ENCODE measurements around the gene ADAM19. TPM values are rescaled to one million over a fixed set of nuclear protein-coding genes. Genes with fewer than 3 reads are reported as not detected.

The ADAM19 gene
- total and polyA plus RNA-seq, 3 donors from 2014 or later: 3.1 to 4.9 (median 4.5) TPM

GRCh38 chr5:157603333-157604190 lies 28.0 kb upstream of the ADAM19 start:
- 81 to 91% methylated on average over 12 of the region's 12 CpGs for WGBS, 2 donors
- no peaks in the 10 kb centered on the region for H3K9me3 ChIP-seq
- H3K36me3 ChIP-seq (ENCODE audit: low read depth, missing control alignments): no peaks in the 10 kb centered on the region
- H3K4me3 ChIP-seq: no peak overlapping the region
- intact Hi-C loops (cut with DNase I; ENCODE audit: low total_unique reads): loop anchor here (5.0 kb wide), 1 partner anchor 136 kb away; no protein-coding TSS in a partner anchor
- no peak for DNase-seq
- no peak overlapping the region for H3K27ac ChIP-seq
- H3K4me1 ChIP-seq: no peaks in the 10 kb centered on the region
- no peaks in the 10 kb centered on the region for H3K27me3 ChIP-seq
- no peak for TF ChIP-seq POLR2A (IDR thresholded peaks at IDR 0.05)
- TF ChIP-seq CTCF (IDR thresholded peaks at IDR 0.05): no peak

- no peak for DNase-seq
- no peaks in the 10 kb centered on the region for H3K4me1 ChIP-seq
- no peak overlapping the region for H3K4me3 ChIP-seq
- TF ChIP-seq CTCF (IDR thresholded peaks at IDR 0.05) (no peak), POLR2A (IDR thresholded peaks at IDR 0.05) (no peak)
- no peaks in the 10 kb centered on the region for H3K9me3 ChIP-seq
- WGBS, 2 donors: 87 to 92% methylated on average over 4 of the region's 4 CpGs
- intact Hi-C loops (cut with DNase I; ENCODE audit: low total_unique reads): loop anchor here (5.0 kb wide), 1 partner anchor 135 kb away; no protein-coding TSS in a partner anchor
- H3K27ac ChIP-seq: no peak overlapping the region
- no peaks in the 10 kb centered on the region for H3K36me3 ChIP-seq (ENCODE audit: low read depth, missing control alignments)
- H3K27me3 ChIP-seq: no peaks in the 10 kb centered on the region
Observed at GRCh38 chr5:157602505-157602904, 26.9 kb upstream of the ADAM19 start.

GRCh38 chr5:157600252-157600651 lies 24.7 kb upstream of the ADAM19 start:
- WGBS, 2 donors: 95 to 100% methylated on average over 1 of the region's 1 CpG
- no peaks in the 10 kb centered on the region for H3K4me1 ChIP-seq
- no peaks in the 10 kb centered on the region for H3K9me3 ChIP-seq
- intact Hi-C loops (cut with DNase I; ENCODE audit: low total_unique reads): loop anchor here (5.0 kb wide), 1 partner anchor 133 kb away; no protein-coding TSS in a partner anchor
- no peak overlapping the region for H3K27ac ChIP-seq
- TF ChIP-seq POLR2A (IDR thresholded peaks at IDR 0.05): no peak
- TF ChIP-seq CTCF (IDR thresholded peaks at IDR 0.05): no peak
- H3K4me3 ChIP-seq: no peak overlapping the region
- DNase-seq: no peak
- H3K36me3 ChIP-seq (ENCODE audit: low read depth, missing control alignments): no peaks in the 10 kb centered on the region
- H3K27me3 ChIP-seq: no peaks in the 10 kb centered on the region

- no peaks in the 10 kb centered on the region for H3K36me3 ChIP-seq (ENCODE audit: low read depth, missing control alignments)
- H3K4me1 ChIP-seq: no peaks in the 10 kb centered on the region
- H3K4me3 ChIP-seq: no peak overlapping the region
- WGBS, 2 donors: 87 to 91% methylated on average over 3 of the region's 3 CpGs
- no peak overlapping the region for H3K27ac ChIP-seq
- no peaks in the 10 kb centered on the region for H3K9me3 ChIP-seq
- no peak for DNase-seq
- TF ChIP-seq POLR2A (IDR thresholded peaks at IDR 0.05) (no peak), CTCF (IDR thresholded peaks at IDR 0.05) (no peak)
- no peaks in the 10 kb centered on the region for H3K27me3 ChIP-seq
- intact Hi-C loops (cut with DNase I; ENCODE audit: low total_unique reads): no loop called here
Observed at GRCh38 chr5:157599565-157599964, 24.0 kb upstream of the ADAM19 start.
